GM21360 (cell line): Measurements from ENCODE around the gene GOSR1.
"Not testable (repeated sequence)": the region's sequence is repeated elsewhere in the genome, so short reads cannot be mapped to it uniquely, and the experiment has no call there.

Experiments
- ATAC-seq: cut with Tn5 transposase; IDR thresholded peaks from one replicate; pipeline ENCODE4 v1.9.1; 2021; ENCODE audit warnings: mild to moderate bottlenecking, moderate library complexity; ENCODE audit not compliant: unreplicated experiment

Gene GOSR1

DNA sequence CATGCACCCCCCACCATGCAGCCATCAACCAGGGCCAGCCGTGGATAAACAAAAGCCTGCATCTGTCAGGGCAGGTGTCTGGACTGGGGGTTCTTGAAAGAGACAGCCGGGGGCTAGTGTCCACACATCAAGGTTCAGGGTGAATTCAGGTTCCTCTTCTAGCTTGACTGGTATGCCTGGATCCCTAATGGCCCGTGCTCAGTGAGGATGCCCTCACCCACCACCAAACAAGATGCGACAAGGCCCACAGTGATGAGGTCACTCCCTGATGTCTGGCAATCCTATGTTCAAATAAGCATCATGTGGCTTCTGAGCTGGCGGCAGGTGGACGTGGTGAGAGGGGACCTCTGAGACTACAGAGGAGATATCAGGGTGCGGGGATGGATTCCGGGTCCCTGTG is 64.6 kb downstream of the GOSR1 start:
- ATAC-seq = no peak

GRCh38 chr17:30543456-30543855 is 66.2 kb downstream of the GOSR1 start:
- ATAC-seq = no peak

DNA sequence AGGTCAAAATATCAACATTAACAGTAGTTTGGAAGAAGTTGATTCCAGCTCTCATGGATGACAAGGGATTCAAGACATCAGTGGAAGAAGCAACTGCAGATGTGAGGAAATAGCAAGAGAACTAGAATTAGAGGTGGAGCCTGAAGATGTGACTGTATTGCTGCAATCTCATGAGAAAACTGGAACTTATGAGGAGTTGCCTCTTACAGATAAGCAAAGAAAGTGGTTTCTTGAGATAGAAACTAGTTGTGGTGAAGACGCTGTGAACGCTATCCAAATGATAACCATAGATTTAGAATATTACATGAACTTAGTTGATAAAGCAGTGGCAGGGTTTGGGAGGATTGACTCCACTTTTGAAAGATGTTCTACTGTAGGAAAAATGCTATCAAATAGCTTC is 67.8 kb downstream of the GOSR1 start:
- ATAC-seq = no peak

DNA sequence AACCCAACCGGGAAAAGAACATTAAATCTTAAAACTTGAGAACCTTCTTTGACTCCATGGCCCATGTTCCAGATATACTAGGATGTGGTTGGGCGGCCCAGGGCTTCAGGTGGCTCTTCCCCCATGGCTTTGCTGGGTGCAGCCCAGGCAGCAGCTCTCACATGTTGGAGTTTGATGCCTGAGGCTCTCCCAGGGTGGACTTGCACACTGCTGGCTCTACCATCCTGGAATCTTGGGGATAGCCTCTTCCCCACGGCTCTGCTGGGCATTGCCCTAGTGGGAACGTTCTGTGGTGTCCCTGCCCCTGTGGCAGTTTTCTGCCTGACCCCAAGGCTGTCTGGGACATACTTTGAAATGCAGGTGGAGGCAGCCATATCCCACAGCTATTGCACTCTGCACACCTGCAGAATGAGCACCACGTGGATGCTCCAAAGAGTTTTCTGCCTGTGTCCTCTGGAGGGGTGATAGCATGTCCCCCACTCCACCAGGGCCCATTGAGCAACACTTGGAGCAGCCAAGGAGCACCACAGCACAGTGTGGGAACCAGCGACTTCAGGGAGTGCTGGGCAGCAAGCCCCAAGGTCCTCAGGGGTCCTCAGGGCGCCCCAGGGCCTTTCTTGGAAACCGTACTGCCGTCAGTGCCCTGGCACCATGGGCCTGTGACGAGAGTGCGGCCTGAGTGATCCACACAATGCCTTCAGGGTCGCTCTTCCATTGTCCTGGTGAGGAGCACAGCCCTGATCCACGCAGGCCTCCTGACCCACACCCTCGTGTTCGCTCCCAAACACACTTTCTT is 70.8 kb downstream of the GOSR1 start:
- no peak for ATAC-seq

- ATAC-seq = not testable (repeated sequence)
Observed at GRCh38 chr17:30549181-30549580, 72.0 kb downstream of the GOSR1 start.

DNA sequence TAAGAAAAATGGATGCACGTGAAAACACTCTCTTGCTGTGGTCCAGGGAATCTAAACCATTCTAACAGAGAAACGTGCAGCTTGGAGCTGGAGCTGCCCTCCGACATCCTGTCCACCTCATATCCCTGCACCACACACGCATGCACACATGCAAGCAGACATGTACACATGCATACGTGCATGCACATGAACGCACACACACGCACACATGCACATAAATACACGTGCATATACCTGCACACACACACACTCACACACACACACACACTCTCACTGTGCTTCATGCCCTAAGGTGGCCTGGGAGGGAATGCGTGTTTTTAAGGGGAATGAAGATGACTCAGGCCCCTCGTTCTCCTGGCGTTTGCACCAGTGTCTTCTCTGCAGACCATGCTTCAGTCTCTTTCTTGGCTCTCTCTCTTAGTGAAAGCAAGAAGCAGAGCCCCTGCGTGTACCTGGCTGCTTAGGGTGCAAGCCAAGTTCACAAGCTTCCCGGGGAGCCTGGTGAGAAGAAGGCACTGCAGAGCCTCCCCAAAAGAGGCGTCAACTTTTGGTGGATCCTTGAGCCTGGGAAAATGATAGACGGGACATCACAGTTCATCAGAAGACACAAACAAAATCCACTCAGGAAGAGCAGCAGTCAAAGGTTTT is 72.8 kb downstream of the GOSR1 start:
- no peak for ATAC-seq

- ATAC-seq = no peak
Observed at GRCh38 chr17:30550512-30551273, 73.5 kb downstream of the GOSR1 start.

DNA sequence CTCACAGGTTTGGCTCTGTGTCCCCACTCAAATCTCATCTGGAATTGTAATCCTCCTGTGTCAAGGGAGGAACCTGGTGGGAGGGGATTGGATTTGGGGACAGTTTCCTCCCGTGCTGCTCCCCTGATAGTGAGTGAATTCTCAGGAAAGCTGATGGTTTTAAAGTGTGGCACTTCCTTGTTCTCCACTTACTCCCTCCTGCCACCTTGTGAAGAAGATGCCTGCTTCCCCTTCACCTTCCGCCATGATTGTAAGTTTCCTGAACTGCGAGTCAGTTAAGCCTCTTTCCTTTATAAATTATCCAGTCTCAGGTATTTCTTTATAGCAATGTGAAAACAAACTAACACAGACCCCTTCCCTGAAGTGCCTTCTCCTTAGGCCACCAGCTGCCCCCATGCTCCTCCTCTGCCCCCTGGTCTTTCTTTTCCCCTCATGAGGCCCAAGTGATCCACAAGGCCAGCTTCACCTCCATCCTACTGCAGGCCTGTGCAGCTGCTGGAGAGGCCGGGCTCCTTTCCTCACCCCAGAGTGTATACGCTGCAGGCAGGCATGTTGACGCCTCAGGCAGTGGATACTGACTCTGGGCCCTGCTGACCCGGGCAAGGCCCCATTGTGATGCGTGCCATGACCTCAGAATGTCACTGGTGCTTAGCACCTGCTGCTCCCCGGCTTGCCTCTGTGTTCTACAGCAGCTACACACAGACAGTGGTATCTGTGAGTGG is 74.2 kb downstream of the GOSR1 start:
- not testable (repeated sequence) for ATAC-seq

GRCh38 chr17:30551996-30552339 is 74.8 kb downstream of the GOSR1 start:
- no peak for ATAC-seq

GRCh38 chr17:30552994-30553566 is 75.9 kb downstream of the GOSR1 start:
- ATAC-seq = no peak

DNA sequence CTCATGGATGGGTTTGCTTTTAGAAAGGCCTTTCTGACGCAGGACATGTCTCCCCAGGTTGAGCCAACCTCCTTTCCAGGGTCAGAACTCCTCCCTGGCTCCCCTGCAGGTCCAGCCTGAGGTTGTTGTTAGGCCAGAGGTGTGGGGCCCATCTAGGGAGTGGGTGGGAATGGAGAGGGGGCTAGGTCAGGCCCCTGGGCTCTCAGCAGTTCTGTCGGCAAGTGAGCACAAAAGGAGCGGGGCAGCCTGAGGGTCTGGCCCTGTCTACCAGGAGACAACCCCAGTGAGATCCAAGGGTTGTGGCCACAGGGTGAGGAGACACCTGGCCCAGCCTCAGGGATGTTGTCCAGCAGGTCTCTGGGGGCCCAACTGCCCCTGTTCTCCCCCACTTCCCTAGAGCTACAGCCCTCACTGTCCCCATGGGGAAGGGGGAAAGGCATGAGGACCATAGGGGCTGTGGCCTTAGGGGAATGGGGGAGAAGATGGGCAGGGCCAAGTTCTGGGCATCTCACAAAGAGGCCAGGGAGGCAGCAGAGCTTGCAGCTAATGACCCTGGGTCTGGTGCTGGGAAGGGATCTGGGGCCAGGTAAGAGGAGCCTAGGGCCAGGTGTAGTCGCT is 76.7 kb downstream of the GOSR1 start:
- ATAC-seq = not testable (repeated sequence)

DNA sequence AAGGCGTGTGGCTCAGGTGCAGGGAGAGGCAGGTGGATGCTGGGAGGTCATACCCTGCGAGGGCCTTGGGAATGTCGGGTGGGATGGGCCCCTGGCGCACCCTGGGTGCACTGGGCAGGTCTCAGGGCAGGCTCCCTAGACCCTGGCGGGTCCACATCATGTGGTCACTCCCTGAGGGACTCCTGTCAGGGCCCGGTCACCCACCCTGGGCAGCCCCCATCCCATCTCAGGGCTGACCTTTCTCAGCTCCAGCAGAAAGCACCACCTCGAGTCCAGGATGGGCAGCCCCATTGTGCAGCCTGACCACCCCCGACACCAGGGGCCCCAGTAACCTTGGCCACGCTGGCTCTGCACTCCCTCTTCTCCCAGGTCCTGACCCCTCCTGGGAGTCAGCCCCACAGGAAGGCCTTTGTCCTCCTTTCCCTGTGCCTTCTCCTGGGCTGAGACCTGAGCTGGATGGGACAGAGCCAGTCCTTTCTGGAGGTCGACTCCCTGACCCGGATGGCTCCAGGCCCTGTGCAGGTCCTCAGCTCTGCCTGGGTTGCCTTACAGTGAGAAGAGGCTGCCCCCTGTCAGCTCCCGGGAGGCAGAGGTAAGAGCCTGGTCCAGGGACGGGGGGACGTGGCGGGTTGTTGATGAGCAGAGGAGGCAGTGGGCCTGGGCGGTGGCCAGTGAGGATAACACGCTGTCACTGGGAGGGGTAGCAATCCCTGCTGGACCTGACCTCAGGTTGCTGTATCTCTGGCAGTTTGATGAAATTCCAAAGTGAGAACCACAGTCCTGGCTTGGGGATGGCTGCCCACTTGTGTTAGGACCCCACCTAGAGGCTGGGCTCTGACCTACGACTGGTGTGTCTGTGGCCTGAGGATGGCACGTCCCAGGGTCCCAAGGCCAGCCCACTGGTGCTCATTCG is 77.9 kb downstream of the GOSR1 start:
- ATAC-seq = no peak

DNA sequence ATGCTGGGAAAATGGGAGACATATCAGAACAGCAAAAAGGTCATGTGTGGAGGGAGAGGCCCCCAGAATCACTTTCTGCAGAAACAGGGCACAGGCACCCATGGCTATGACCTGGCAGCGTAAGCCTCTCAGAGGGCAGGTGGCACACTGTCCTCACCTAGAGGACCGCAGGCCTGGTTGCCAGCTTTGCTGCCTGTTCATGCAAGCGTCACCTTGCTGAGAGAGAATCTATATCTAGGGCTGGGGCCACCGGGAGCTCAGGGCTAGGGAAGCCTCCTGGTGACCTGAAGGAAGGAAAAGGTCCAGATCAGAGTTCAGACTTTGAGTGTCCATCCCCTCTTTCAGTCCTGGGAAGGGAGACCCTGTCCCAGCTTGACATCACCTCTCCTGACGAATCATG is 78.7 kb downstream of the GOSR1 start:
- ATAC-seq = no peak

DNA sequence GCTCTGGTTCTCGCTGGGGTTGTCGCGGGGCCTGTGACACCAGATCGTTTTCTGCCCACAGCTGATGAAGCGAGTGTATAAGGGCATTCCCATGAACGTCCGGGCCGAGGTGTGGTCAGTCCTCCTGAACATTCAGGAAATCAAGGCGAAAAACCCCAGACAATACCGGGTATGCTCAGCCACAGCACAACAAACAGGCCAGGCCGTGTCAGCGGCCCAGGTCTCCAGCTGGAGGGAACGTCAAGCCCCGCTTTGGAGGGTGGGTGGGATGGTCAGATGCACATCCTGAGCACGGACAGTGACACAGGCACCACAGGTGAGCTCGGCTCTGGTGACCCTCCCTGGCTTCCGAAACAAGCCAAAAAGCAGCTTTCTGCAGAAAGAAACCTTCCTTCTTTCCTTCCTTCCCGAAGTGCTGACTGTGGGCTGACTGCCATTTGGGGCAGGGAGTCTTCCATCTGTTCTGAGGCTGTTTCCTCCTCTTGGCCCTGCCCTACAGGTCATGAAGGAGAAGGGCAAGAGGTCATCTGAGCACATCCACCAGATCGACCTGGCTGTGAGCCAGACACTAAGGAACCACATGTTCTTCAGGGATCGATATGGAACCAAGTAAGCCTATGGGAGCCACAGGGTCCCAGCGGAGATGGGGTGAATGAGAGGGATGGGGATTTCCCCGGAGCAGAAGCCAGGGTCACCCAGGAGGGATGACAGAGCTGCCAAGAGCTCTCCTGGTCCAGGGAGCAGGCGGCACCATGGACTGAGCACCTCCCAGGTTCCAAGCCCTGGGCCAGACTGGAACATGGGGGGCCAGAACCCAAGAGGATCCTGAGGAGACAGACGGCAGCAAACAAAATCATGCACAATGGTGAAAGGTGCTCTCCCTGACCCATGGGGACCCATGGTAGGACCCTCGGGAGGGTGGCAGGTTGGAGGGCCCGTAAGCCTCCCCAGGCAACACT is 79.4 kb downstream of the GOSR1 start:
- no peak for ATAC-seq

DNA sequence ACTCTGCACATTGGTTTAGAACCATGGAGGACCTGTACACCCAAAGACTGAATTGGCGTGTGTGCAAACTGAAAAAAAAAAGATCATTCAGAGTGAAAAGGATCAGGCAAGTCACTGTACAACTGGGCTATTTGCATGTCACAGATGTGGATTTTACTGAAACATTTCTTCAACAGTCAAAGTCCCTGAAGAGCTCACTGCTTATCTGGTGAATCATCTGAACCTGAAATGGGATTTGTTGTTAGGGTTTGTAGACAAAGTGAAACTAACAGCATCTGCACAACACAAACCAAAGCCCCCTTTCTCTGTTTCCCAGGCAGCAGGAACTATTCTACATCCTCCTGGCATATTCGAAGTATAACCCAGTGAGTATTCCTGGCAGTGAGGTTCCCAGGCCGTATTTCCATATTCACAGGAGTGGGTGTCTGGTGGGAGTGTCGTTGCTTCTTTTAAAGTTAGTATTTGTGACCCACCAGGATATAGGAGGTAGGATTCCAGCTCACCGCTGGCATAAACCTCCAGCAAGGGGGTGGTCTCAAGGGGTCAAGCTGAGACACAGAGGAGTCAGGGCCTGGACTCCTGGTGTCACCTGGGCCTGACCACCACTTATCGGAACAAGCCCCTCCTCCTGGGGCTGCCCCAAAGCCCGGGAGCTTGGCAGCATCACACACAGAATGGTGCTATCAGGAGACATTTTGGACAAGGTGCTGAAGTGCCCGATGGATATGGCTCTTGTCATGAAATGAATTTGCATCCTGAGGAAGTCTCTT is 80.9 kb downstream of the GOSR1 start:
- no peak for ATAC-seq

- no peak for ATAC-seq
Observed at GRCh38 chr17:30558686-30559545, 81.7 kb downstream of the GOSR1 start.

DNA sequence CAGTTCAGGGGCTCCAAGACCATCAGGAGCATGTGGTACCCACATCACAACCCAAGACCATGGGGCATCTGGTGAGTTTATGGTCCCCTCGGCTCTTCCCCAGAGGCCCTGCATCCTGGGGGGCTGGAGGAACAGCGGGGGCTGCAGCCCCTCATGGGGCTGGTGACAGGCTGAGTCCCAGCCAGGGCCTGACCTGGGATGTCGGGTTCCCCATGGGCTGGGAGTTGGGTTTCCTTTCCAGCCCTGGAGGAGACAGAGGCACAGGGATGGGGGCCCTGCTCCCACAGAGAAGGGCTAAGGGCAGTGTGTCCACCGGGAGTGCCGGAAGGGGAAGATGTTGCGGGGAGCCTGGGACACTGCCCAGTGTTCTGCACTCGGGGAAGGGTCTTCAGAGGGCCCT is 82.4 kb downstream of the GOSR1 start:
- no peak for ATAC-seq
